Left renal pelvis (tissue), 4 donors: Measurements from ENCODE around the gene PEX12. TPM values are rescaled to one million over a fixed set of nuclear protein-coding genes. Genes with fewer than 3 reads are reported as not detected.
"Not testable (repeated sequence)": the region's sequence is repeated elsewhere in the genome, so short reads cannot be mapped to it uniquely, and the experiment has no call there.

Experiments used
- DNase-seq, 4 donors: peaks; one replicate each; pipeline ENCODE4 v3.0.0-alpha.2; 2013; ENCODE audit warnings: low read depth in 4 of 4, low spot score in 3 of 4
- polyA plus RNA-seq, 4 donors: library from polyadenylated mRNA; unstranded; fragments of 120-200 nt; gene quantifications; one replicate each; pipeline ENCODE4 v1.2.1, GENCODE V29; 2013; ENCODE audit not compliant: insufficient read length in 4 of 4

PEX12 gene
- 10 to 100 TPM; 11.0 to 14.6 (median 11.9) TPM for polyA plus RNA-seq

- DNase-seq: peak; percentile 85 to 91 (median 89)
Measured at GRCh38 chr17:35578197-35578928, at the start of gene PEX12. Gene PEX12, minus strand, starts transcription at chr17:35578571. Its CDS starts 550 bp downstream, at chr17:35578021.

DNA sequence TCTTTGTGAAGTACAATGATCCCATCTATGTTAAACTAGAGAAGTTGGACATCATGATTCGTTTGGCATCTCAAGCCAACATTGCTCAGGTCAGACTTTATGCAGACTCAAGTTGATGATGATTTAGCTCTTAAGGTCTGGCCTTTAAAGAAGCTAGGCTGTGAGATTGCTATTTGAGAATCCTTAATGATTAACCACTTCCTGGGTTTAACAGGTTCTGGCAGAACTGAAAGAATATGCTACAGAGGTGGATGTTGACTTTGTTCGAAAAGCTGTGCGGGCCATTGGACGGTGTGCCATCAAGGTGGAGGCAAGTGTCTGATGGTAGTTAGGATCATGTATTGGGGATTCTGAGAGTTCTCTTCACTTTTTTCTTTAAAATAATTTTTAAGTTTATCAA lies 49.0 kb upstream of the PEX12 start:
- no peak for DNase-seq

- no peak for DNase-seq
Measured at GRCh38 chr17:35621768-35622167, 43.4 kb upstream of the PEX12 start.

GRCh38 chr17:35618628-35619027 lies 40.3 kb upstream of the PEX12 start:
- DNase-seq: no peak

DNA sequence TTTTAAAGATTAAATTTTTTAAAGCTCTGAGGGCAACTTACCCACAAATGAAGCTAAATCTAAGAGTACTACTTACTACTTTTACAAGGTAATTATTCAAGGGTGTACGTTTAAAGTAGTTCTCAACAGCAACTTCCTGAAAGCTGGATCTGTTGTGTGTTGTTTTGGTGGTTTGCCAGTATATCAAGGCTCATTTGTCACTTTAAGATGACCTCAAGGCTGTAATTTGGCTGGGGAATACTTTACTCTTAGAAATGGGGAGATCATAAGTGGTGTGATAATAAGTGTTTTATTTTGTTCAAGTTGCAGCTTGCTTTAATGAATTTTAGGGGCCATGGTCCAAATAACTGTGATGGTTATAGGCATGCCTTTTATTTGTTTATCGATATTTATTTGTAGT lies 39.1 kb upstream of the PEX12 start:
- no peak for DNase-seq

DNA sequence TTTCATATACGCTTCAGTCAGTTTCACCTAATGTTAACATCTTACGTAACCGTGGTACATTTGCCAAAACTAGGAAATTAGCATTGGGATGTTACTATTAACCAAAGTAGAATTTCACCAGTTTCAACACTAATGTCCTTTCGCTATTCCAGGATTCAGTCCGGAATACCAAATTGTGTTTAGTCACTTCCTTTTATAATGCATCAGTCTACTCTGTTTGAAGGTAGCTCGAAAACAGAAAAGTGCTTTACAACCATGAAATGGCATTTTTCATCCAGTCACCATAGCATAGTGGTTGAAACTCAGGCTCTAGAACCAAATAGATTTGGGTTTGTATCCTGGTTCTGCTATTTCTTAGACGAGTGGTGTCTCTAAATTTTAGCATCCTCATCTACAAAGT lies 38.2 kb upstream of the PEX12 start:
- DNase-seq: no peak

DNA sequence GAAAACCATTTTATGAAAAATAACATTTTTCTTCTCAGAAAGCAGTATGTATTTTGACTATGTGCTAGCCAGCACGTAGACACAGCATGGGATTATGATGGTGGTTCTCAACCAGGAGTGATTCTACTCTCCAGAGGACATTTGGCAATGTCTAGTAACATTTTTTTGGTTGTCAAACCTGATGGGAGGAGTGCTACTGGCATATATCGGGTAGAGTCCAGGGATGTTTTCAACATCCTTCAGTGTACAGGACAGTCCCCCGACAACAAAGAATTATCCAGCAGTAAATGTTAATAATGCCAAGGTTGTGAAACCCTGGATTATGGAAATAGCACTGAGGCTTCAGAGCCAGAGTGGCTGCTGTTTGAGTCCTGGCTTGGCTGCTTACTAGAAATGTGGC lies 36.4 kb upstream of the PEX12 start:
- no peak for DNase-seq

DNA sequence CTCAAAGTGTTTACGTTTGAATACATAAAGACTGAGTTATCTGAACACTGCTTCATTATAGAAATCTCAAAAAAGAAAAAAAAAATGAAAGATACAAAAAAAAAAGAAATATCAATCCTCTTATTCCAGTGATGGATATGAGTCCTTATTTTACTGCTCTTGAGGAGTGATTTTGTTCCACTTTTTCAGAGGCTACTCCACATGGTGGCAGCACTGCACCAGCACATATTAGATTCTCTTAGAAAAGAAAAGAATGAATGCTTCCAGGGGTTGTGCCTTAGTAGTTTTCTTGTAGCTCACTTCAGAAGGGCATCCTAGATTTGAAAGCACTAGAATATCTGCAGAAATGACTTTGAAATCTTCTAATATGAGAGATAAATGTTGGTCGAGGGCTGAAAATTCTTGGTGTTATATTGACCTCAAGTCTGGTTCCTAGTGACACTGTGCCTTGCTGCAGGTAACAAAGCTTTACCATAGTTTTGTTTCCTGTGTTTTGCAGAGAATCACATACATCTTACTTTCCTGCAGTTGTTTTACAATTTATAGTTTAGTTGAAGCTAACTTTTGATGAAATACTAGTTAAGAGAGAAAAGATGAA lies 34.7 kb upstream of the PEX12 start:
- peak in 2 of 4 donors; percentile 12 to 14 for DNase-seq

DNA sequence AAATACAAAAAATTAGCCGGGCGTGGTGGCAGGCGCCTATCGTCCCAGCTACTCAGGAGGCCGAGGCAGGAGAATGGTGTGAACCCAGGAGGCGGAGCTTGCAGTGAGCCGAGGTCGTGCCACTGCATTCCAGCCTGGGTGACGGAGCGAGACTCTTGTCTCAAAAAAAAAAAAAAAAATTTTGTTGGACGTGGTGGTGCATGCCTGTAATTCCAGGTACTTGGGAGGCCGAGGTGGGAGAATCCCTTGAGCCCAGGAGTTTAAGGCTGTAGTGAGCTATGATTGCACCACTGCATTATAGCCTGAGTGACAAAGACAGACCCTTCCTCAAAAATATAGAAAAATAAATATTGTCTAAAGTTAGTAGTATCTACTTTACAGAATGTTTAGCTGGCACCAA lies 32.4 kb upstream of the PEX12 start:
- DNase-seq: not testable (repeated sequence)

- no peak for DNase-seq
Measured at GRCh38 chr17:35609831-35610230, 31.5 kb upstream of the PEX12 start.

DNA sequence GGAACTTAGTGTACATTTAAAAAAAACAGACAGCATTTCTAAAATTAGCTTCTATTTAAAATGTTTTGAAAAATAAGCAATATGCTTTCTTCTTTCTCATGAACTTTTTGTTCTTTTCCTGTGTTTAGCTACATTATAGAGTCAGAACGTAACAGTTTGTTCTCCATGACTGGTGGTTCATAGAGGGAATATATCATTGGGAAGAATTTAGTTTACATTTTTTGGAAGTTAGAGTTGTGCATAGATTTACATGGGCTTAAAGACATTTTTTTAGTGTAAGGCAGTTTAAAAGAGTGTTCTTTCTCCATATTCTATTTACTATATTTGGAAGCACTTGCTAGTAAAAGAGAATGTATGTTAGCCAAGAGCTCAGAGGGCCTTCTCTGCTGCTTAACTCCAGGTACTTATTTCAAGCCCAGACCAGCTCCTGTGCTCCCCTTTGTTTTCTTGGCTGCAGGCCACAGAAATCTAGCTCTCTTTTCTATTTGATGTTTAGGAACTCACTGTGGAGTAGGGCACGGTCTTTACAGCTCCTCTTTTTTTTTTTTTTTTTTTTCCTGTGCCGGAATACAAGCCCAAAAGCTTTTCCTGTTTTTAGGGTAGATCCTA lies 29.0 kb upstream of the PEX12 start:
- no peak for DNase-seq

DNA sequence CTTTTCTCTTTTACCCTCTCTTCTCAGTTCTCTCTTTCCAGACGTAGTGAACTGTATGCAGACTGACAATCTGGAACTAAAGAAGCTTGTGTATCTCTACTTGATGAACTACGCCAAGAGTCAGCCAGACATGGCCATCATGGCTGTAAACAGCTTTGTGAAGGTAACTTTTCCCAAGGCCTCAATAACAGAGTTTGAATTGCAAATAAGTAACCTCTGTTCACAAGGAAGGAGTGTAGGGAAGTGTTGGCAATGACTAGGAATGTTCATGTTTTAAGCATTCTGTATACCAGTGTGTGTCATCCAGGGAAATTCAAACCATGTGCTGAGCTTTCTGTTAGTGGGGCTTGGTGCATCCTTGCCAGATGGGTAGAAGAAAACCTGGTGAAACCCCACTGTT lies 27.3 kb upstream of the PEX12 start:
- no peak for DNase-seq

DNA sequence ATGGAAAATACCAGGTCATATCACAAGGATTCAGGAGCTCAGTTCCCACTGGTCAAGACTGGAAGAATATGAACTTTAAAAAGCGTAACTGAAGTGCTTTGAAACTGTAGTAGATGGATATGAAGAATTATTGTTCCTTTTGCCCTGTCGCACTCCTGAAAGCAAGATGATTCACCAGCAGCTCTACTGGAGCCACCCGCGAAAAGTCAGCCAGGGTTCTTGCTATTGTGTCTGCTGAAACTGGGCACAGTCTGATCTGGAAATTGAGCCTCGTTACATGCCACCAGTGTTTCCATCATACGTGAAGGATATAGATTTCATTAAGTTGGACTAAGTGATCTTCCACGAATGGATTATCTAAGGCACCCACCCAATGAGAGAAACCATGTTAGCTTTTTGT lies 25.3 kb upstream of the PEX12 start:
- no peak for DNase-seq

GRCh38 chr17:35597604-35598003 lies 19.2 kb upstream of the PEX12 start:
- no peak for DNase-seq

DNA sequence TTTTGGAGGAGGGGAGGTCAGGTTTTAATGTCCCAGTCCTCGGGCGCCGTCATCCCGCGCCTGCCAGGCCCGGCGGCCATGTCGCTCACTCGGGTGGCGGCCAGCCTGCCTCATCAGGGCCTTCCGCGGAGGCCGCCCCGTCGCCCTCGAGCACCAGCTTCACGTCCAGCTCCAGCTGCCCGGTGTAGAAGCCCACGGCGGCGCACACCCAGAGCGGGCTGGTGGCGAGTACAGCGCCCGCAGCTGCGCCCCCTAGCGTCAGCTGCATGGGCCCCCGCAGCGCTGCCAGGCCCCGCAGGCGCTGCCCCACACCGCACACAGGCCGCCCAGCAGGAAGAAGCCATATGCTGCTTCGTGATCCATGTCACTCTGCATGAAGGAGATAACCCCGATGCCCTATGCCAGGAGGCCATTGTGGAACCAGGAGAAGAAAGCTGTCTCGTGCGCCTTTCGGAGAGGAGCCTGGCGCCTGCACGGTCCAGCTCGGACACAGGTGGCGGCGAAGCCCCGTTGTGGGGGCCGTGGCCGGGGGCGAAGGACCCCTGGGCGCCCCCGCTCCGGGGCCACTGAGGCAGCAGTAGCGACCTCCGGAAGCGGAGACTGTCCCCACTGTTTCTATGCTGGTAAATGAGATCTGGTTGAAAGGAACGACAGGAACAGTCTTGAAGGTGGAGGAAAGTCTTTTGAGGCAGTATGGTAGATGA lies 18.3 kb upstream of the PEX12 start:
- no peak for DNase-seq

DNA sequence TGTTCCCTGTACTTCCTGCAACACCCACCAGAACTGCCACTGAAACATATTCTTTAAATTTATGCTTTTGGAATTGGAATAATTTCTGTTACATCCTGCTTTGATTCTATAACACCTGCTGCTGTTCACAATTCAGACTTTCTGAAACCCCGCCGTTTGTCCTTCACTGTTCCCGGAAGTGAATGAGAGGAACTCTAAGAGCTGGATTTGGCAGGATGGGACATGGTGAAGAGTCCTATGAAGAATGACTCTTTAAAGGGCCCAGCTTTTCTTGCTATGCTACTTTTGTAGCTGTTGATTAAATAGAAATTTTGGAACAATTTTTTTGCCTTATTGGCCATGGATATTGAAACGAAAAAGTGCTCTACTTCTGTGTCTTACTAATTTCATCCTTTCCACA lies 17.7 kb upstream of the PEX12 start:
- DNase-seq: no peak

DNA sequence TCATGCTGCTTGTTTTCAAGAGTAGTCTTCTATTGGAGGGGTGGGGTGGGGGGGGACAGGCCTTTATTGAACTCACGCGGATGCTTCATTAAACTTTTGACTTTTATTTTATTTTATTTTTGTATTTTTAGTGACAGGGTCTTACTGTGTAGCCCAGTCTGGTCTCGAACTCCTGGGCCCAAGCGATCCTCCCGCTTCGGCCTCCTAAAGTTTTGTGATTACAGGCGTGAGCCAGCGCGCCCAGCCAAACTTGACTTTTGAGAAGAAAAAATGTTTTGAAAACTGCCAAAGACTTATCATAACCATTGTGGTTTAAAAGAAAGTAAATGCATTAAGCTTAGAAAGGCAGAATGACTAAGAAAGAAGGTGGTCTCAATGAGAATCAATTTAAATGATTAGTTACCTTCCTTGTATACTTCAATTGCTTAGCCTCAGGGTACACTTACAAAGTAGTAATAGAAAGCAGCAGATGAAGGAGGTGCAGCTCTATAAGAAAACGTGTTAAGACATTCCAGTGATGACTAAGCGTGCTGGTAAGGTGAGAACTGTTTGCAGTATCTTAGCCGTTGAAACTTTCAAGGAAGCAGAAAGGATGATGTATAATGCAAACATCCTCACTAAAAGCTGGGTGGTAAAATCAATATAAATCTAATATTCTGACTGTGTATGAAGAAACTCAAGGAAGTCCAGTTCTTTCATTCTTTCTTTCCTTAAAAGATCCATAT lies 10.0 kb upstream of the PEX12 start:
- no peak for DNase-seq

DNA sequence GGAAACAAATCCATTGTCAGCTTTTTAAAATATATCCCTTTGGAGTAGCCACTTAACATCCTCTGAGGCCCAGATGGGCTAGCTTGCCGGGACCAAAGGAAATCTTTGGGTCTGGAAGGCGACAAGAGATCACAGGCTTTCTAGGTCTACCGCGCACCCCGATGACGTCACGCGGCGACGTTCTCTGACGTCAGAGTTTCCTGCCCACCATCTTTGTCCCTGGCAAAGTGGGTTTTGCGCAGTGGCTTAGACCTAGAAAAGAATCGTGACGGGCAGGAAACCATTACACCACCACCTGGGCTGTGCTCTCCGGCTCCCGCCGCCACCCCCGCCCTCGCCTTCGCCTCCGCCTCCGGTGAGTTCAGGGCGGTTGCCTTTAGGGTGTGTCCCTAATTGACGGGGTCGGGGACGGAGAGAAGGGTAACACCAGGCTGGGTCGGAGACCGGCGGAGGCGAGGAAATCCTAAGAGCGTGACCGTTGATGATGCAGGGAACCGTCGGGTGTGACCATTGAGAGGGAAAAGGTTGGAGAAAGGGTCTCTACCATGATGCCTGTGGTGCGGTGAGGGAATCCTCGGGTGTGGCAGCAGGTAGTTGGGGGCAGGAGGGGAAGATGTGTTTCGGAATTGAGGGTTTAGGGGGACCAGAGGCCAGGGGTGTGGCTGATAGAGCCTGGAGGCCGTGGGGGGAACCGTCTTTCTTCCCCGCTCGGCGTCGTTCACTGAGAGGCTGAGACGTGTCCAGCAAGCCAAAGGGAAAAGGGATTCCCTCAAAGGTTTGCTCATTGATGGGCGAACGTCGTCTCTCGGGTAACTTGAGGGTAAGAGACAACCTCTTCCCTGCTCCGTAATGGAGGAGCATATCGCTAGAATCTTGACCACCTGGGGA lies 8.9 kb upstream of the PEX12 start, which contains the start of gene AP2B1:
TSS of gene AP2B1 (plus strand) at position 249 of the 888 bp plus-strand sequence. CDS start 6,709 bp downstream, outside the sequence.
- DNase-seq: peak; percentile 94 to 96 (median 94)

DNA sequence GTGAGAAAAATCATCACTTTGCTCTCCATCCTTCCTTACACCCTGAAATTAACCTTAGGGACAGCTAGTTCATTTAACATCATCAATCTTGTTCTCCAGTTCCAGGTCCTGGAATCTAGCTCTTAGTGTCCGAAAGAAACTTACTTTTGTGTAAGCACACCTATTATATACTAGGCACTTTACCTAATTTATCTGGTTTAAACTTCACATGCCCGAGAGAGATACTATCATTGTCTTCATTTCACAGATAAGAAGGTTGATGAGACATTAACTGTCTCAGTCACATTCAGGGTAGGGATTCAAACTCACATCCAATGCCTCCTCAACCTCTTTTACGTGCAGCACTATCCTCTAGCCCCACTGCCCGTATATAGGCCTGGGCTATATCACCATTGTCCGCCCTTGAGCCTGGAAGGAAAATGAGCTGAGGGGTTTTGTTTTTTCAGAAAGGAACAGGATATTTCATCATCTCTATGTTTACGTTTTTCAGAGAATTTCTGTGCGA lies 8.2 kb upstream of the PEX12 start:
- DNase-seq: no peak
